ENCODE measurements around the gene TSACC.

DNA sequence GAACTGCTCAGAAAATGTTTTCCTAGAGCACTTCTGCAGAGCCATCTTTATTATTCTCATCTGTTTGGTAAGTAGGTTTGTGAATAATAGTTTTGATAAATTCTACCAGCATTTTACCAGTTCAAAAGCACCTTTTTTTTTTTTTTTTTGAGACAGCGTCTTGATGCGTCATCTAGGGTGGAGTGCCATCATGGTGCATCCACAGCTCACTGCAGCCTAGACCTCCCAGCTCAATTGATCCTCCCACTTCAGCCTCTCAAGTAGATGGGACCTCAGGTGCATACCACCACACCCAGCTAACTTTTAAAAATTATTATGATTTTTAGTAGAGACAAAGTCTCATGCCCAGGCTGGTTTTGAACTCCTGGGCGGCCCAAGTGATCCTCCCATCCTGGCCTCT is 20.9 kb downstream of the TSACC start:
- TF ChIP-seq, protein P1, sequence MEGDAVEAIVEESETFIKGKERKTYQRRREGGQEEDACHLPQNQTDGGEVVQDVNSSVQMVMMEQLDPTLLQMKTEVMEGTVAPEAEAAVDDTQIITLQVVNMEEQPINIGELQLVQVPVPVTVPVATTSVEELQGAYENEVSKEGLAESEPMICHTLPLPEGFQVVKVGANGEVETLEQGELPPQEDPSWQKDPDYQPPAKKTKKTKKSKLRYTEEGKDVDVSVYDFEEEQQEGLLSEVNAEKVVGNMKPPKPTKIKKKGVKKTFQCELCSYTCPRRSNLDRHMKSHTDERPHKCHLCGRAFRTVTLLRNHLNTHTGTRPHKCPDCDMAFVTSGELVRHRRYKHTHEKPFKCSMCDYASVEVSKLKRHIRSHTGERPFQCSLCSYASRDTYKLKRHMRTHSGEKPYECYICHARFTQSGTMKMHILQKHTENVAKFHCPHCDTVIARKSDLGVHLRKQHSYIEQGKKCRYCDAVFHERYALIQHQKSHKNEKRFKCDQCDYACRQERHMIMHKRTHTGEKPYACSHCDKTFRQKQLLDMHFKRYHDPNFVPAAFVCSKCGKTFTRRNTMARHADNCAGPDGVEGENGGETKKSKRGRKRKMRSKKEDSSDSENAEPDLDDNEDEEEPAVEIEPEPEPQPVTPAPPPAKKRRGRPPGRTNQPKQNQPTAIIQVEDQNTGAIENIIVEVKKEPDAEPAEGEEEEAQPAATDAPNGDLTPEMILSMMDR (IDR thresholded peaks at IDR 0.05; ENCODE audit: borderline replicate concordance, extremely low read depth, low read length, poor library complexity, severe bottlenecking) = no peak
- no peak for TF ChIP-seq EZH2 (IDR thresholded peaks at IDR 0.05; ENCODE audit: borderline replicate concordance, low read depth, low read length, severe bottlenecking)

Measured in DND-41 (cell line).